ENCODE results near the gene DOC2B.

Gene DOC2B

GRCh38 chr17:162689-163088, 18.8 kb downstream of the DOC2B start:
- DNase-seq (ENCODE audit: low spot score), result no peak

GRCh38 chr17:161481-161880, 20.0 kb downstream of the DOC2B start:
- no peak for DNase-seq (ENCODE audit: low spot score)

- no peak for DNase-seq (ENCODE audit: low spot score)
Measured at GRCh38 chr17:160336-160735, 21.1 kb downstream of the DOC2B start.

GRCh38 chr17:159609-160008, 21.8 kb downstream of the DOC2B start:
- no peak for DNase-seq (ENCODE audit: low spot score)

GRCh38 chr17:158379-158778, 23.1 kb downstream of the DOC2B start:
- DNase-seq (ENCODE audit: low spot score), result no peak

GRCh38 chr17:157901-158300, 23.5 kb downstream of the DOC2B start:
- no peak for DNase-seq (ENCODE audit: low spot score)

GRCh38 chr17:156946-157345, 24.5 kb downstream of the DOC2B start:
- no peak for DNase-seq (ENCODE audit: low spot score)

- DNase-seq (ENCODE audit: low spot score), result no peak
Measured at GRCh38 chr17:156094-156621, 25.3 kb downstream of the DOC2B start.

- no peak for DNase-seq (ENCODE audit: low spot score)
Measured at GRCh38 chr17:155576-155975, 25.9 kb downstream of the DOC2B start.

- no peak for DNase-seq (ENCODE audit: low spot score)
Measured at GRCh38 chr17:153851-154250, 27.6 kb downstream of the DOC2B start.

GRCh38 chr17:152860-153420, 28.5 kb downstream of the DOC2B start:
- no peak for DNase-seq (ENCODE audit: low spot score)

GRCh38 chr17:151886-152859, 29.3 kb downstream of the DOC2B start:
- DNase-seq (ENCODE audit: low spot score), result no peak

GRCh38 chr17:151004-151403, 30.4 kb downstream of the DOC2B start:
- no peak for DNase-seq (ENCODE audit: low spot score)

GRCh38 chr17:149897-150584, 31.4 kb downstream of the DOC2B start:
- no peak for DNase-seq (ENCODE audit: low spot score)

- no peak for DNase-seq (ENCODE audit: low spot score)
Measured at GRCh38 chr17:149231-149630, 32.2 kb downstream of the DOC2B start.

DNA sequence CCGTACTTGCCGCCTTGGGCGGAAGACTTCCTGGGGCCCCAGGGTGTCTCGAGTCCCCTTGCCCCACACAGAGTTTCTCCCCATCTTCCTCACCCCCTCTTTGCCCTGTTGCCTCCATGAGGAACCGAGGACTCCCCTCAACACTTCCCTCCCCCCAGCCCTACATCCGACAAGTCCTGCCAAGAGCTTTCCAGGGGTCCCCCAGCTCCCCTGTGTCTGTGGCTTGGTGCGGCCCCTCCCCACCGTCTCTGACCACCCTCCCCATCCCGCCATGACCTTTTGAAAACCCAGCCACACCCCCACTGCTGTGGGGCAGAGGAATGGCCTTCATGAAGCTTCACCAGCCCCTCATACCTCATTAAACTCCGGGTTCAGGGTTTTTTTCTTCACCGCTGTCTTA, 32.7 kb downstream of the DOC2B start:
- no peak for DNase-seq (ENCODE audit: low spot score)

- no peak for DNase-seq (ENCODE audit: low spot score)
Measured at GRCh38 chr17:147796-148740, 33.4 kb downstream of the DOC2B start.

GRCh38 chr17:146983-147761, 34.3 kb downstream of the DOC2B start:
- DNase-seq (ENCODE audit: low spot score), result no peak

DNA sequence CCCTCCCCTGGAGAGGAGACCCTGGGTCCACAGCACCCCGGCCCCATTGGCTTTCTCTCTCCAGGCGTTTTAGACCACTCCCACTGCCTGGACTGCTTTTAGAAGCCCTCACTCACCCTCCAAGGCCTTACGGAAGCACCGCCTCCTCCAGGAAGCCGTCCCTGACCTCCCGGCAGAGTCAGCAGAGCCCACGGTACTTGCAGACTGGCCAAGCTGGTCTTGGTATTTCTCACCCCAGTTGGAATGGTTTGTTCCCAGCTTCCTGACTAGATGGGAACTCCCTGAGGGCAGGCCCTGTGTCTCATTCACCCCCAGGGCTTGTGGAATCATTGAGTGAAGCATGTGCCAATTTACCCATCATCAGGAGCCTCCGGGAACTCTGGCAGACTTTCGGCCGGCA, 34.9 kb downstream of the DOC2B start:
- DNase-seq (ENCODE audit: low spot score), result no peak

DNA sequence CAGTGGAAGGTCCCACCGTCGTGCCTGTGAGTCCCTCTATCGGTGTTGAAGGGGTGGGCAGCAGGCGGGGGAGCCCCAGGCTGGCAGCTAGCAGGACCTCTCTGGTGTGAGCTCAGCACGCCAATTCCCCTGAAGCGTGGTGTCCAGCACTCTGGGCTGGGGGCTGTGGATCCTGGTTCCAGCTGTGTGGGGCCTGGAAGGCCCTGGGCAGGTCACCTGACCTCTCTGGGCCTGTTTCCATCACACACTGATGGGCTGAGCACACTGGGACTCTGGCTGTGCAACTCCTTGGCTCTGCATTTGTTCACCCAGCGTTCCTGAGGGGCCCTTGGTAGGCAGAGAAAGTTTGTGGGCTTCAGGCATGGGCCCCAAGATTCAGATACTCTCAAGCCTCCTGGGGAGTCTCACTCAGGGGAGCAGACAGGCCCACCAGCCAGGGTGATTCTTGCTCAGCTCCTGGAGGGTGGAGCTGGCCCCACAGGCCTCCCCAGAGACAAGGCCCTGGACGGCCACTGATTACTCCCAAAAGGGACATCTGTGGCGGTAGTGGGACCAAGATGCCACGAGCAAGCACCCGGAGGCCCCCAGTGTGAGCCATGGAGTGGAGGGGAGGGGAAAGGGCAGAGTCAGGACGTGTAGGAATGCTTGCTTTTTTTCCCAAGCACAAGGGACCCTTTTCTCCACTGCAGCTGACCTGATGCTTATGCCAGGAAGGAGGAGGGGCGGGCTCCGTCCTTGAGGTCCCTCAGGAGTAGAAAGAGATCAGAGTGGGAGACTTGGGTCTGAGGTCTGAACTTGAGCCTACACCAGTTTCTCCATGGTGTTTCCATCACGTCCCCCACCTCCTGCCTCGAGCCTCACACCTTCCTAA, 35.5 kb downstream of the DOC2B start:
- DNase-seq (ENCODE audit: low spot score), result no peak

All from activated CD4-positive, alpha-beta T cell treated with anti-CD3 and anti-CD28 coated beads, Interleukin-2, Interleukin-4, amounts not matched to agents 100 ng/mL and 50 ng/mL, durations not matched to agents 16 hours and 8 hours (primary cell).